ENCODE measurements around the gene PSMG2. TPM values are rescaled to one million over a fixed set of nuclear protein-coding genes. Genes with fewer than 3 reads are reported as not detected.

PSMG2 gene
- total RNA-seq, 2 donors from 2014 or later = 8.2 to 36.8 TPM

DNA sequence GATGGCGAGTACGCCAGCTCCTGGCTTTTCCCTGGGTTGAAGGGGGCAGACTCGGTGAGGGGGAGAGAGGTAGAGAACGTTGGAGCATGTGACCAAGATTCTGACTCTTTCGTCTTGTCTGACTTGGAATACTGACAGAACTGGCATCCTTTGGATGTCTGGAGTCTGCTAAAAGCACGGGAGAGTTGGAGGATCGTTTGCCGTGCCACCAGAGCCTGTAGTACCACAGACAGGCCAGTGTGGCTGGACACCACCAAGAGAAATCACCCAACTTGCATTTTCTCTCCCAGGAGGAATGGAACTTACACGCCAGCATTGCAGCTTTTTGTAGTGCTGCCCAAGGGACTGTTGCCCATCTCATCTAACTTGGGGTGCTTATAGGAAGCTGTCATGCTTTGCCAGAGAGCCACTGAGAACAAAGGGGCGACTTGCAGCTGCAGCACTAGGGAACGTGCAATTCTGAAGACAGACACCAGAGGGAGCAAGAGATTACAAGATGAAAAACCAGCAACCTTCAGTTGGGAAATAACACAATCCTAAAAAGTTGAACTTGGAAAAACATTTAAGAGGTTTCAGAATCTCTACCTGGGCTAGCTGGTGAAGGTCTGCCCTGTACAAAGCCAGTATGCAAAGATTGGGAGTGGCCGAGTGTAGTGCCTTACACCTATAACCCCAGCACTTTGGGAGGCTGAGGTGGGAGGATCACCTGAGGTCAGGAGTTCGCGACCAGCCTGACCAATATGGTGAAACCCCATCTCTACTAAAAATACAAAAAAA lies 24.1 kb downstream of the PSMG2 start:
- Histone ChIP-seq H3K4me1 (no peaks in the 10 kb centered on the region), H3K27ac (no peak overlapping the region), H3K9me3 (no peaks in the 10 kb centered on the region), H3K4me3 (no peak overlapping the region), H3K36me3 (replicated peaks in 1 of 2; ENCODE audit: insufficient read depth in 1 of 2, low read depth in 2 of 2) (peaks cover 0 to 6% of the 10 kb centered on the region in 2 donors), H3K27me3 (no peaks in the 10 kb centered on the region)
- TF ChIP-seq, protein P1, sequence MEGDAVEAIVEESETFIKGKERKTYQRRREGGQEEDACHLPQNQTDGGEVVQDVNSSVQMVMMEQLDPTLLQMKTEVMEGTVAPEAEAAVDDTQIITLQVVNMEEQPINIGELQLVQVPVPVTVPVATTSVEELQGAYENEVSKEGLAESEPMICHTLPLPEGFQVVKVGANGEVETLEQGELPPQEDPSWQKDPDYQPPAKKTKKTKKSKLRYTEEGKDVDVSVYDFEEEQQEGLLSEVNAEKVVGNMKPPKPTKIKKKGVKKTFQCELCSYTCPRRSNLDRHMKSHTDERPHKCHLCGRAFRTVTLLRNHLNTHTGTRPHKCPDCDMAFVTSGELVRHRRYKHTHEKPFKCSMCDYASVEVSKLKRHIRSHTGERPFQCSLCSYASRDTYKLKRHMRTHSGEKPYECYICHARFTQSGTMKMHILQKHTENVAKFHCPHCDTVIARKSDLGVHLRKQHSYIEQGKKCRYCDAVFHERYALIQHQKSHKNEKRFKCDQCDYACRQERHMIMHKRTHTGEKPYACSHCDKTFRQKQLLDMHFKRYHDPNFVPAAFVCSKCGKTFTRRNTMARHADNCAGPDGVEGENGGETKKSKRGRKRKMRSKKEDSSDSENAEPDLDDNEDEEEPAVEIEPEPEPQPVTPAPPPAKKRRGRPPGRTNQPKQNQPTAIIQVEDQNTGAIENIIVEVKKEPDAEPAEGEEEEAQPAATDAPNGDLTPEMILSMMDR (IDR thresholded peaks at IDR 0.05) = peak; percentile 58 to 93 (median 86)
- no peak for TF ChIP-seq POLR2A (IDR thresholded peaks at IDR 0.05)
- 57 to 60% methylated on average over 13 to 14 of the region's 14 CpGs for WGBS, 2 donors
- peak; percentile 76 for ATAC-seq
- intact Hi-C loops (cut with DNase I) = loop anchor here (5.0 kb wide), 1 partner anchor 205 kb away; no protein-coding TSS in a partner anchor
- DNase-seq = peak; percentile 55 to 76 (median 65)

DNA sequence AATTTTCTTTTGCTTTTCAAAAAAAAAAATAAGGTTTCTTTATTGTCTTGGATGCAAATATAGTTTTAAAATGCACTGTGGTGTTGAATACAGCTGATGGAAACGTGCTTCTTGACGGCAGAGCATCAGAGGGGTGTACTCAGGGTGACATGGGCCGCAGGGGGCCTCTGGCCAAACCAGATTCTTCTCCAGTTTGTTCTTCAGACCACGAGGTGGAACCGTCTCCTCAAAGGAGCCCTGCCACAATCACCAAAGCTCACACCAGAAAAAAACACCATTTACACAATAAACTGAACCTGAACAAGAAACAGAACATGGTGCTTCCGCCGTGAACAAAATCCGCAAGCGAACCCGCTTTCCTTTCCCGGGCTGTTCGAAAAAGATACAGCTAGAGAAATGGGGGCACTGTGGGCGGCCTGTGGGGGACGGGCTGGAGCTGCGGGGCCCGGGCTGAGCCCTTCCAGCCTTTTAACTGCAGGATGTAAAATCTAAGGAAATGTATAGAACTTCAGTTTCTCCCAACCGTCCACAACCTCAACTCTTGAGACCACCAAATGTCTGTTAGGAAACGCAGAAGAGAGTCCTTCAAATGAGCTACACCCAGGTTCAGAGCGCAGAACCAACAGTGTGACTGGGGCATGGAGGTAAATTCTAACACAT lies 34.5 kb downstream of the PSMG2 start:
- WGBS, 2 donors = 68 to 78% methylated on average over 19 of the region's 19 CpGs
- intact Hi-C loops (cut with DNase I) = loop anchor here (10.0 kb wide), 1 partner anchor 427 kb away; no protein-coding TSS in a partner anchor
- H3K27ac ChIP-seq = no peak overlapping the region
- H3K27me3 ChIP-seq = no peaks in the 10 kb centered on the region
- no peak for ATAC-seq
- no peaks in the 10 kb centered on the region for H3K9me3 ChIP-seq
- TF ChIP-seq, protein P1 (IDR thresholded peaks at IDR 0.05) = no peak
- no peak for TF ChIP-seq POLR2A (IDR thresholded peaks at IDR 0.05)
- no peaks in the 10 kb centered on the region for H3K4me1 ChIP-seq
- H3K36me3 ChIP-seq (replicated peaks in 1 of 2; ENCODE audit: insufficient read depth in 1 of 2, low read depth in 2 of 2) = no peaks in the 10 kb centered on the region
- H3K4me3 ChIP-seq = no peak overlapping the region
- DNase-seq = no peak

GRCh38 chr18:12741351-12741750 lies 38.5 kb downstream of the PSMG2 start:
- no peaks in the 10 kb centered on the region for H3K27me3 ChIP-seq
- TF ChIP-seq, protein P1 (IDR thresholded peaks at IDR 0.05) = no peak
- TF ChIP-seq POLR2A (IDR thresholded peaks at IDR 0.05) = no peak
- no peaks in the 10 kb centered on the region for H3K36me3 ChIP-seq (replicated peaks in 1 of 2; ENCODE audit: insufficient read depth in 1 of 2, low read depth in 2 of 2)
- 78 to 82% methylated on average over 6 of the region's 6 CpGs for WGBS, 2 donors
- intact Hi-C loops (cut with DNase I) = loop anchor here (10.0 kb wide), 1 partner anchor 153 kb away; no protein-coding TSS in a partner anchor
- ATAC-seq (no peak), DNase-seq (no peak)
- H3K27ac ChIP-seq = no peak overlapping the region
- no peaks in the 10 kb centered on the region for H3K4me1 ChIP-seq
- H3K4me3 ChIP-seq = no peak overlapping the region
- H3K9me3 ChIP-seq = no peaks in the 10 kb centered on the region

GRCh38 chr18:12742453-12742852 lies 39.6 kb downstream of the PSMG2 start:
- TF ChIP-seq POLR2A (IDR thresholded peaks at IDR 0.05) = no peak
- TF ChIP-seq, protein P1 (IDR thresholded peaks at IDR 0.05) = no peak
- no peaks in the 10 kb centered on the region for H3K36me3 ChIP-seq (replicated peaks in 1 of 2; ENCODE audit: insufficient read depth in 1 of 2, low read depth in 2 of 2)
- H3K4me3 ChIP-seq = no peak overlapping the region
- no peak overlapping the region for H3K27ac ChIP-seq
- H3K4me1 ChIP-seq = no peaks in the 10 kb centered on the region
- H3K27me3 ChIP-seq = no peaks in the 10 kb centered on the region
- no peaks in the 10 kb centered on the region for H3K9me3 ChIP-seq
- 71 to 78% methylated on average over 5 of the region's 5 CpGs for WGBS, 2 donors
- ATAC-seq = no peak
- intact Hi-C loops (cut with DNase I) = loop anchor here (10.0 kb wide), 1 partner anchor 152 kb away; no protein-coding TSS in a partner anchor
- no peak for DNase-seq

Data from body of pancreas (tissue), 4 donors.